ENCODE data around the gene TUB.

Gene TUB, protein sequence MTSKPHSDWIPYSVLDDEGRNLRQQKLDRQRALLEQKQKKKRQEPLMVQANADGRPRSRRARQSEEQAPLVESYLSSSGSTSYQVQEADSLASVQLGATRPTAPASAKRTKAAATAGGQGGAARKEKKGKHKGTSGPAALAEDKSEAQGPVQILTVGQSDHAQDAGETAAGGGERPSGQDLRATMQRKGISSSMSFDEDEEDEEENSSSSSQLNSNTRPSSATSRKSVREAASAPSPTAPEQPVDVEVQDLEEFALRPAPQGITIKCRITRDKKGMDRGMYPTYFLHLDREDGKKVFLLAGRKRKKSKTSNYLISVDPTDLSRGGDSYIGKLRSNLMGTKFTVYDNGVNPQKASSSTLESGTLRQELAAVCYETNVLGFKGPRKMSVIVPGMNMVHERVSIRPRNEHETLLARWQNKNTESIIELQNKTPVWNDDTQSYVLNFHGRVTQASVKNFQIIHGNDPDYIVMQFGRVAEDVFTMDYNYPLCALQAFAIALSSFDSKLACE

DNA sequence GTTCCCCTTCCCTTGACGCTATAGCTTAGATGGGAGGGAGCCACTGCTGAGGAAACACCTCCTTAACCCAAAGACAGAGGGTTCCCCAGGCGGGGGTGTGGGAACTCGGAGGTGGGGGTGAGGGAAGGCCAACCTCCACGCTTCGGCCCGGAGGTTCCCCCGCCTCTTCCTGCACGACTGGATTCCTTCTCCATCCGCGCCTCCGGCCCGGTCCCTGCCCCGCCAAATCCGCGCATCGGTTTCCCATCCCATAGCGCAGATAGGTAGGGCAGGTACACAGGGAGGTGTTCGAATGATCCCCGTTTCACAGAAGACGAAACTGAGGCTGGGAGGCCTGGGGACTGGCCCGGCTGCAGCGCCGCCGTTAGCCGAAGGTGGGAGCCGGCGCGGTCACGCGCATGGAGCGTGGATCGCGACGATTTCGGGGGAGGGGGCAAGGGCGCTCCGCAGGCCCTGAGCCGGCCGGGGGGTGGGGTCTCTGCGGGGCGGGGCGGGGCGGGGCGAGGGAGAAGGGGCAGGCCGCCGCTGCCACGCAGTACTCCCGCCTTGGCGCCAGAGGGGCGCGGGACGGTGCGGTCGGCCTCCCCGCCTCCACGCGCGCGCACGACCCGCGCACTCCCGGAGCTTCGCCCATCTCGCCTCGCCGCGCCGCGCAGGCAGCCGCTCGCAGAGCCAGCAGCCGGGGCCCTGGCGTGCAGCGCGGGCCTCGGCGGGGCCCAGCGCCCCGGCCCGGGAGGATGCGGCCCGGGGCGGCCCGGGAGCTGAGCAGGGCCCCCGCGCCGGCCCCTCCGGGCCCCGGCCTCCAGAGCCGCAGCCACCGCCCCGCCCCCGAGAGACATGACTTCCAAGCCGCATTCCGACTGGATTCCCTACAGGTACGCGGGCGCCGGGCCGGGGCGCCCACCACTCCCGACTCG lies at the start of gene TUB:
TUB (plus strand) TSS at position 538 of the 917 bp plus-strand sequence; CDS start at position 838, 300 bp downstream.
- no peak for DNase-seq

DNA sequence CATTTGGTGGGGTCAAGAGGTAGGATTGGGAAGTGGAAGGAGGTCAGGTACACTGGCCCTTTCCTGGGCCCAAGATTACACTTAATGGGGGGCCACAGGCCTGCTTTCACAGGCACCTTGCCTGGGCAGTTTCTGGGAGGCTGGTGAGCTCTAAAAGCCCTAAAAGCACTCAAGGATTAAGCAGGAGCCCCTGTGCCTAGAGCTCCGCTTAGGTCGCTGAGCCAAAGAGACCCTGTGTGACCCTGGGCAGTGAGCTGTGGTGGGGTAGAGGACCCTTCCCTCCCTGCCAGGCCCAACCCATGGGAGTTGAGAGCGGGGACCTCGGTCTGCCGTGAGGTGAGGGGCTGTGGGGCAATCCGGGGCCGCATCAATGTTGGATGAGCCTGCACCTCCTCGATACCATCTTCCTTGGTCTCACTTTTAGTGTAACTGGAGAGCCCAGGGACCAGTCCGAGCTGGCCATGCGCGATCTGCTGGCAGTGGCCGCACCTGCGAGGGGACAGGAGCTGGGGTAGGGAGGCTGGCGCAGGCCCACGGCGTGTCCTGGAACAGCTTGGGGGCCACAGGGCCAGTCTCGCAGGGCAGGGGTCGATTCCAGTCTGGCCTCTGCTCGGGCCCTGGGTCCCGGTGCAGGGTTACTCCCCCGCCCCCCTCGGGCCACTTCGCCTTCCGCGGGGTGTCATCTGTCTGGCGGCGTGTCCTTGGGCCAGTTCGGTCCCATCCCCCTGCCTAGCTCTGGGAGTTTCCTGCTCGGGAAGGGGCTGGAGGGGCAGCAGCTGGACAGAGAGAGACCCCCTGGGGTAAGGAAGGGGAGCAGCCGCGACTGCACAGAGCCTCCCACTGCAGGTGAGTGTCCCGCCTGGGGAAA lies 49.5 kb upstream of the TUB start:
- no peak for DNase-seq

DNA sequence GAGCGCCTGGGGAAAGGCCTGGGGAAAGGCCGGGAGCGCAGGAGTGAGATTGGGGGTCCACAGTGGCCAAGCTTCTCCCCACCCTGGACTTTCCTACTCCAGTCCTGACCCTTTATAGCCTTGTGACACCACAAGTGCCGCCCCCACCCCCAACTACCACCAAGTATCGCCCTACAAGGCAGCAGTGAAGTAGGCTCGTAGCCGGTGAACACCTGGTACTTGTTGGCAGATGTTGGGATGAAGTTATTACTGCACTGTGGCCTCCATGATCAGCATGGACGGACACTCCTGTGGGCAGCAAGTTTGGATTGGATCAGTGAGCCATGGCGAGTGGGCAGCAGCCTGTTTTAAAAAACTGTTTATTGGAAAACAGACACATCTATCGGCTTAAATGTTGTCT lies 48.9 kb upstream of the TUB start:
- DNase-seq = no peak

DNA sequence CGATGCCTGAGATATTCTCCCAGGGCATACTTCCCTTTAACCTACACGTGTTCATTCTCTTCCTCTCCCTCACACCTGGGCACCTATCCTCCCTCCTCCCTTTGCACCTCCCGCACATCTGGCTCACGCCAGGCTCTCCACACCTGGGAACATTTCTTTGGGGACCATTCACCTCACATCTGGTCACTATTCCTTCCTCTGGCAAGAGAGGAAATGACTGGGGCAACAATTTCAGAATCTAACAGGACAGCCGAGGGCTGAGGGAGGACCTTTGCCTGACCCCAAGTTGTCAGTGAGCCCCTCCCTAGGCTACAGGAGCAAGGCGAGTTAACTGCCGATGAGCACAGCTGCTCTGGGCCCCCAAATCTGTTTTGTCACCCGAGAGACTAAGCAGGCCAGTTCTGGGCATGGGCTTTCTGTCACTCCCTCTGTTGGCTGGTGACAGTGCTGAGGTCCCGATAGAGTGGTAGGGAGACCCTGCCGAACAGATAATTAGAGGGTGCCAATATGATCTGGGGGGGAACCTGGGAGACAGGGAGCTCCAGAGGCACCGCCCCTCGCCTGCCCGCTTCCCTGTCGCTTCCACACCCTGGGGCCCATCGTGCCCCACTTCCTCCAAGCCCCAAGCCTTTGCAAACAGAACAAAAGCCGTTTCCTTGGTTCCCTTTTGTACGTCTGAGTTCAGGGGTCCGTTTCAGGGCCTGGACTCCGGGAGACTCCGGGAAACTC lies 48.3 kb upstream of the TUB start:
- no peak for DNase-seq

DNA sequence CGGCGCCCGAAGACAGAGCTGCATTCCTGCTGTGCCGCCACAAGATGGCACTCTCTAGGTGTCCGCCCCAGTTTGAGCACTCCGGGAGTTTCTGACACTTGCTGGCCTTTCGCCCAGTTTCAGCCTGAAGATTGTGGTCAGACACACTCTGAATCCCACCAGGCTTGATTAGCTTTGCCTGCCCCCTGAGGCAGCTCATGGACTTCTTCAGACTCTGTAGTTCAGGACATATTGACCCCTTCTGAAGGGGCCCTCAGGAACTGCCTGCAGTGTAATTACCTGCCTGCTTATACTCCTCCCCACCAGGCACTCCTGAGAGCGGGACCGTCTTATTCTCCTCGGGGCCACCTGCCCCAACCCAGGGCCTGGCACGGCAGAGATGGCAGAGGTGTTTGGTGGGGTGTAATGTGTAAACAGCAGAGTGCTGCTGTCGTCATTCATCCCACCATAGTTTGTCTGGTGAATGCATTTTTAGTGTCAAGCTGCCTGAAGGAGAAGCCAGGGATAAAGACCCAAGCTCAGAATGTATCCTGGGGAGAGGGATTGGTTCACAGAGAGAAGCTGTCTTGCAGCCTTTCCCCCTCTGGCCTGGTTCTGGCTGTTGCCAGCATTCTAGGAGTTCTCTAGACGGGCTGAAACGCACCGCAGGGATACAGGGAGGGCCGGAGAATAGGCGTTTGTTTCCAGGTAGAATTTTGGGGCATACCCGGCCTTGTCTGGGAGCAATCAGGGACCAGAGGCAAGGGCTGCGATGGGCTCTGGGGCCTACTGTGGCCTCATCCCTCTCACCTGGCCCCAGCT lies 47.5 kb upstream of the TUB start:
- DNase-seq = peak; percentile 37

DNA sequence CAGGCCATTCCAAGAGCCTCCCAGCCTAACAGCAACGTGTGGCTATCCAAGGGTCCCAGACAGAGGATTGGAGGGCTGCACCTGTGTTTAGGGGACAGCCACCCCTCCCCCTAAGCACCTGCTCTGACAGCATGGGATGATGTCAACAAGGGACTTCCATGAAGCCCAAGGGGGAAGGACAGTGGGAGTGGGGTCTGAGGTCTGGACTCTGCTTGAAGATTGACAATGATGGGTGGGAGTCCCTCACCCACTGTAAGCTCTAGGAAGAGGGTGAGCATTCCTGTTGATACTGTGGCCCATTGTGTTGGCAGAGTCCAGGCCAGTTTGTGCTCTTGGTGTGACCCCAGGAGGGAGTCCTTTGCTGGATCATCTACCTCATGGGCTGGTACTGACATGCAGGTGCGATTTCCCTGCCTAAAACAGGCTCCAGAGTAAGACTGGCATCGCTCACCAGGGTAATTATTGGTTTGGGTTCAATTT lies 46.9 kb upstream of the TUB start:
- DNase-seq = no peak

DNA sequence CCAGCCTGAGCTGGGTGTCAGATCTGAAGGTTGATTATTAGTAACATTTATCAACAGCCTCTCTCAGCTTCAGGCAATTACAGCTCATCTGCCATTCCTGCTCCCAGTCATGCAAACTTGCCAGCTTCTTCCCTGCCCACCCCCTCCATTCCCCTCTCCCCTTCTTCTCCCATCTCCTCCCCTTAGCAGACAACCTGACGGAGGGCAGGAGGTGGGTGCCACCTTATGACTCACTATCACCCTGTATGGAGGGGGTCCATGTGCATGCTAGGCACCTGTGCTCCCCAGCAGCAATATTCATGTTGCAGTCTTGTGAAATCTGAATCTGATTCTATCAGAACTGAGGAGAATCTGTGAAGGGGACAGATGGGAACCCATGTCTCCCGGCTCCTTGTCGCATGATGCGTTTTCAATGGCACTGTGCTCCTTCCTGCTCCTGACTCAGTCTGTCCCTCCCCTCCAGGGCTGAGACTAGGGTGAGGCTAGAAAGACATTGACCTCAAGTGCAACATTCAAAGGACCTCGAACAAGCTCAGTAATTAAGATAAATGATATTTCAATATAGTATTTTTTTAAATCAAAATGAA lies 46.3 kb upstream of the TUB start:
- no peak for DNase-seq

DNA sequence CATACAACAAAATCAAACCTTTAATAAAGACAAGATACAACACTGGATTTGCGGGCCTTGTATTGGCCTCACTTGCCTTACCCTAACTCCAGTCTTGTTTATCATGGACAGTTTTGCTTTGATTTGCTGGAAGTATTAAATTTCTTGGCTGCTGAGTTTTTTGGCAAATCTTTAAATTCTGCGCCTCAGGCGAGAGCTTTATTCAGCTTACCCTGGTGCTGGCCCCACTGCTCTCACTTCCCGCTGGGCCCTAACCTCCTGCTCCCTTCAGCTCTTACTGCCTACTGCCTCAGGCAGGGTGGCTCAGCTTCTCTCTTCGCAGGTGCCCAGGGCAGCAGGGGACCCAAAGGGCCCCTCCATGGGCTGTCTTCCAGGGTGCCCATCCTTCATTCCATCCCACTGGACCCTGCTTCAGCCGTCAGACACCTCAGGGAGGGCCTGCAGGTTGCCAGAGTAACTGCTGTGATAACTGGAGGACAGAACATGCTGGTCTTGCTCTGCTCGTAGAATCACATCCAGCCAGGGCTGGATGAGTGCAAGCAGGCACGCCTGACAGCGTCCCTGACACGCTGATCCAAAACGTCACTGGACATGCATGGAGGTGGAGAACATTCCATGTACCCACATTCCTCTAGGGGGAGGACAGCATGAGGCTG lies 45.7 kb upstream of the TUB start:
- DNase-seq = no peak

DNA sequence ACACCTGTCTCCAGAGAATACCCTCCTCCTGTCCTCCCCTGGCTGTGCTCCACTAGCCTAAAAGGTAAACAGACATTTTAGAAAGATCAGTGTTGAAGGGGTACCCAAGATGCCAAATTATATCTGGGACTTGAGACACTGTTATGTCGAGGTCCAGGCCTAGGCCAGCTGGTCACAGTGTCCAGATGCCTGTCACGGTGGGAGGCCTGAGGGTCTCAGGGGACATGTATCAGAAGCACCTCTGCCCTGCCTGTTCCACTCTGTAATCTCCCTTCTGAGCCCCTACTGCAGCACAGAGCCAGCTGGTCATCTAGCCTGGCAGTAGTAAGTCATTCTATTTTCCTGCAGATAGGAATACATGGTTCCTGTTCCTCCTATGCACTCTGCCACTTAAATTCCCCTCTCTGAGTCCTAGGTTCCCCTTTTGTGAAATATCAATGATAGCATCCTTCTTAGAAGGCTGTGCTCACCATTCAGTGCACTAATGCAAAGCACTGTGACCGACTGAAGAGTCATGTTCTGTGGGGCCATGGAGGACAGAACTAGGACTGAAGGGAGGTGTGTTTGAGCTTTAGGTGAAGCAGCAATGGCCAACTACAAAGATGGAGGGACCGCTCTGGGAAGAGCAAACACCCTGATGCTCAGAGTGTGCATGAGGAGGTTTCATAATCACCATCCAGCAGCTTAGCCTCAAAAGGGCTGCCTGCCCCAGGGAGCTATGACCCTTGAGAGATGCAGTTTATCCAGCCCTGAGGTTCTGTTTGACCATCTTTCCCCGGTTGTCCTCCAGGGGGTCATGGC lies 44.8 kb upstream of the TUB start:
- no peak for DNase-seq

DNA sequence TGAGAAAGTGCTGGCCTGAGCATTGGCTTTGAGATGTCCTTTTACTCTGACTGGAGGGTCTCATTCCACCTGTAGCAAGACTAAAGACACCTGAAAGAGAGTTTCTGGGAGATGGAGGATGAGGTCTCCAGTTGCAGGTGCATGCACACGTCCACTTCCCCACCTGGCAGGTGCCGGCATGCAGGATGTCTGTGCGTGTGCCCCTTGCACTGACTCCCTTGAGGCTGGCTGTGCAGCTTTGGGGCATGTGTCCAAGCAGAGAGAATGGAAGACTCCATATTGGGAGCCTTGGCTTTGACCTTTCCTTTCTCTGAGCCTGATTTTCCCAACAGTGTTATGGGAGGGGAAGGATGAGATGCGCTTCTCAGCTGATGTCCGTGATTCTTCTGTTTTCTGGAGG lies 44.0 kb upstream of the TUB start:
- DNase-seq = no peak

DNA sequence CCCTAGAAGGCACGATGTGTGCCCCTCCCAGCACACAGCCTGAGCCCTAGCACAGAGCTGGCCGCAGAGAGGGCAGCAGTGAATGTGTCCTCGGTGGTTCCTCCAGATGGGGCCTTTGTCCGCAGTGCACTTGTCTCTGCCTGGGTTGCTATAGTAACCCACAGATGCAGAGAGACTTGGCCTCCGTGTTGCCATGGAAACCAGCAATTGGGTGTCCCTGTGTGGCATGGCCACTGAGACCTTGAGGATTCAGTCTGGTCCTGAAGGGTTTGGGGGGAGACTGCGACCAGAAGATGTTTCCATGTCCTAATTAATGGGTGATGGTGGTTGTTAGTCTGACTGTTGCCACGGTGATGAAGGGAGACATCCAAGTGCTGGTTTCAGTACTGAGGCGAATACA lies 42.6 kb upstream of the TUB start:
- DNase-seq = no peak

DNA sequence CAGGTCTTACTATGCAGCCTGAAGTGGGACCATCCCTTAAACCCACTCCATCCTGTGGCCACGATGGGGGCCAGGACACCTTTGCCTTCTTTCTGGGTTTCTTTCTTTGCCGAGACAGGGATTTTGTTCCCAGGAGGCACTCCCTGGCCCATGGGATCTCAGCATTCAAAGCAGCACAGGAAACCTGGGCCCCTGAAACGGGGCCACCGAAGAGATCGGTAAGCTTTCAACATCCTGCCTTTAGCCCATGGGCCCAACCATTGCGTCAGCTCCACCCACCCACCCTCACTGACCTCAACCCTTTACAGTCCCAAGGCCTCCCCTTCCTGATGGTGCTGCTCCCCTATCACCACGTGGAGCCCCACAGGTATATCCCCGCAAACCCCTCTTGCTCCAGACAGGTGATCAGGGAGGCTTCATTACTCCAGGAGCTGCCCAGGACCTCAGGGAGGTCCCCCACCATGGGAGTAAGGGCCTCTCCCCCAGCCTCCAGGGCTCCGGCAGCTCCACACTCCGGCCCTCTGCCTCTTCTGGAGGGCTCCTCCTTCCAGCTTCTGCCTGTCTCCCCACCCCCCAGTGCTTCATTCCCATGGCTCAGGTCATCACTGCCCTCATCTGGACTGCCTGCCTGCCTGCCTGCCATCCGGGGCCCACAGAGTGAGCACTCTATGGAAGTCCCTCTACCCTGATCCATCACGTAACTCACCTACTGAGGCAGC lies 42.0 kb upstream of the TUB start:
- no peak for DNase-seq

DNA sequence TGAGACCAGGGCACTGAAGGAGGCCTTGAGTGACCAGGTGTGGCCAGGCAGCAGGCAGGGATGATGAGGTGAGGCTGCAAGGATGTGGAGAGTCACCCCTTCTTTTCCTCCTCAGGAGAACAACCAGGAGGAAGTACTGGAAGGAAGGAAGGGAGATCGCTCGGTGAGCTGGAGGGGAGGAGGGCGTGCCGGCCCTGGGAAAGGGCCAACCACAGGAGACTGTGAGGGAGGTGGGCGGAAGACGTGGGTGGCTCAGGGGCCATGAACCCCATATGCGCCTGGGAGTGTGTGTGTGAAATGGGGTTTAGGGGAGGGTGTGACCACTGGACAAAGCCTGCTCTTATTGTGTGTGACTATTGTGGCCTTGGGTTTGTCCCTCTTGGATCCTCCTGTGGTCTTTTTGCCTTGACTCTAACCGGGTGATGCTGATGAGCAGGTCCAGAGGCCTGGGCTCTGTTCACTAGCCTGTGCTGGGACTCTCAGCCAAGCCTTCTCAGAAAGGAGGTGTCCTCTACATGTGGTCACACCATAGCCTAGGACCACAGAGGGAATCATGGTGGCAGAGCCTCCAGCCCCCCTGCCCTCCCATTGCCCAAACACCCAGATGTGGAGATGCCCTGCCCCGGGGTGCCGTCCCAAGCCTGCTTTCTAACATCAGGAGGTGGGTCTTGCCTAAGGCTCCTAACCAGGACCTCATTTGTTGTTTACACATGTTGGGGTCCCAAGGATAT lies 41.3 kb upstream of the TUB start:
- no peak for DNase-seq

DNA sequence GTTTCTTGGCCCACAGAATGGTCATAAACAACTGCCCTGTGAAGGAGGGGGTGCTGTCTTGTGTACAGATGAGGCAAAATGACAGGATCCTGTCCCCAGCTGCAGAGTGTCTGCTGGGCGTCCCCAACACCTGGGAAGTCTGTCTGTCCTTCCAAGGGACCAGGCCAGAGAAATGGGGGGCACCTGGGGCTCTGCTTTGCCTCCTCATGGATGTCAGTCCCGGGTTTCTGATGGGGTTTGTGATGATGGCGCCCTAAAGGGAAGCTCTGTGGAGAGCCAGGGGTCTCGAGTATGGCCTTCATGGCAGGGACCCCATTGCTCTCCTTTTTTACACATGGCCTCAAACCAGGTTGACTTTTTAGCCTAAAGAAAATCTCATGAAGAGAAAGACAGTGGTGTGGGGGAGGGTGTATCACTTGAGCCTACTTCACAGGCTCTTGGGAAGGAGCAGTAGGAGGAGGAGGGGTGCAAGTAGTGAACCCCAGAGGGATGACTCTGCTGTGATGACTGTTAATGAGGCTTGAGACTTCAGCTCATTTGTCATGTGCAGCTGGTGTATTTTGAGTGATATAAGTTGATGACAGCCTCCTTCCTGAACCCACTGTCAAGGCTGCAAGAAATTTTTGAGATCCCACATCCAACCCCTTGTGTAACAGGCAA lies 40.6 kb upstream of the TUB start:
- no peak for DNase-seq

DNA sequence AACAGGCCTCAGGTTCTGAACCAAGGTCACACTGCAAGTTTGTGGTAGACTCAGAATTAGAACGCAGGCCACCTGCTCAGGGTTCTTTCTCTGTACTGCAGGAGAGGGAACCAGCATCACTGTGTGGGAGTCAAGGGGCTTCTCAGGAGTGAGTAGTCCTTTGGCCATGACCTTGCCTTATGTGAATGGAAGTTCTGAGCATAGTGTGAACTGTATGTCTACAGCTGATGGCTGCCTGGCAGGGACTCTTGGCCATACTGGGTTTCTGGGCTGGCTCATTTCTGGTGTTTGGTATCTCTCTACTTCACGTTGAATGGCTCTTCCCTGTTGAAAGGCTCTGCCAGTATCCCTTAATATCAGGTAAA lies 40.1 kb upstream of the TUB start:
- no peak for DNase-seq

DNA sequence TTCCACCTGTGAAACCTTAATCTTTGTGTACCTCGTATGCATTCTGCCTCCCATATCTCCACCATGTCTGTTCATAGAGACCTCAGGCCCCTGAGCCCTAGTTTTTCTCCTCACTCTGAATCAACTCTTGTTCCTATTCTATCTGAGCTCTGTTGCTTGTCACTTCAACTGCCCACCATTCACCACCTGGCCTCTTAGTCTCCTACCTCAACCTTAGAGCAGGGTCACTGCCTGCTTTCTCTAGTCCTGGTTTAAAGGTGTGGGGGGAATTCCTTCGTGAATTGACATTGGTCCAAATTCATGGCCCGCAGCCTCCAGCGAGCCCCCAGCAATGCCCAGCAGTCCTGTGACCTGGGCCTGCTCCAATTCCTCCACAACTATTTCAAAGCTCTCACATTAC lies 39.4 kb upstream of the TUB start:
- no peak for DNase-seq

DNA sequence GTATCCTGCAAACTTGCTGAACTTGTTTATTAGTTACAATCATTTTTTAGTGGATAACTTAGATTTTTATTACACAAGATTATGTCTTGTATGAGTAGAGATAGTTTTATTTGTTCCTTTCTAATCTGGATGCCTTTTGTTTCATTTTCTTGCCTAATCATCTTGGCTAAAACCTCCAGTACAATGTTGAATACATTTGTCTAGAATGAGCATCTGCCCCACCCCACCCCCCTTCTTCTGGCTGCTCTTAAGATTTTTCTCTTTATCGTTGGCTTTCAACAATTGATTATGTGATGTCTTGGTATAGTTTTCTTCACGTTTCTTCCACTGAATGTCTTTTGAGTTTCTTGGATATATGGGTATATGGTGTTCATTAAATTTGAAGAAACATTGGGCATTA lies 37.3 kb upstream of the TUB start:
- DNase-seq = no peak
